Stimulated activated CD4-positive, alpha-beta T cell treated with anti-CD3 and anti-CD28 coated beads, Interleukin-1b, Interleukin-23, amount 100 ng/mL, for 1 hour (primary cell): ENCODE measurements around the gene ZC3H6.
"Not testable (repeated sequence)": the region's sequence is repeated elsewhere in the genome, so short reads cannot be mapped to it uniquely, and the experiment has no call there.

Source experiments
- DNase-seq, 2 donors: peaks; one replicate each; pipeline ENCODE4 v3.0.0-alpha.2; 2020; ENCODE audit warnings: low read depth in 2 of 2

The ZC3H6 gene

DNA sequence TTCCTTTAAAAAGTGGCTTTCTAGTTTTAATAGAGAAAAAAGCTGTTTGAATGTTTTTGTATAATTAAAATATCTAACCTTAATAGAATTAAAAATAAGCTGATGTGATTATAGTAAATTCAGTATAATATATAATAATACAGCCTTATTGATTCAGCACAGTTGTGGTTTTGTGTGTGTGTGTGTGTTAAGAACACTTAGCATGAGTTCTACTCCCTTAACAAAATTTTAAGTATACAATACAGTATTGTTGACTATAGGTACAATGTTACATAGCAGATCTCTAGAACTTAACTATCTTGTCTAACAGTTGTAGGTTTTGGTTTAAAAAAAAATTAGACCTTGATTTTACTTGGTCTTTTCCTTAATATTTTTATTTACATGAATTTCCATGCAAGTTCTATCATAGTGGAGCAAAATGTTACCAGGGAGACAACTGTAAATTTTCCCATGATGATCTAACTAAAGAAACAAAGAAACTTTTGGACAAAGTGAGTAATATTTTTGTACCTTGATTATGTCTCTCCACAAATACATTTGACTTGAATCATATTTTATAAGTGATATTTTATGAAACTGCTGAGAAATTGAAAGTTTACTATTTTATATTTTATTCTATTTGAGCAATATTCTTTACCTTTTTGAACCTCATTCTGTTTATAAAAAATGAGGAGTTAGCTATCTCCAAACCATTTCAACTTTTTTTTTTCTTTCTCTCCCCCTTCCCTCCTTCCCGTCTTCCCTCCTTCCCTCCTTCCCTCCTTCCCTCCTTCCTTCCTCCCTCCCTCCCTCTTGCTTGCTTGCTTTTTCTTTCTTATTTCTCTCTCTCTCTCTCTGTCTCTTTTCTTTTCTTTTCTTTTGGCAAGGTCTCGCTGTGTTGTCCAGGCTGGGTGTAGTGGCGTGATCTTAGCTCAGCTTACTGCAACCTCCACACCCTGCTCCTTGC, 46.3 kb downstream of the ZC3H6 start:
- DNase-seq: no peak

DNA sequence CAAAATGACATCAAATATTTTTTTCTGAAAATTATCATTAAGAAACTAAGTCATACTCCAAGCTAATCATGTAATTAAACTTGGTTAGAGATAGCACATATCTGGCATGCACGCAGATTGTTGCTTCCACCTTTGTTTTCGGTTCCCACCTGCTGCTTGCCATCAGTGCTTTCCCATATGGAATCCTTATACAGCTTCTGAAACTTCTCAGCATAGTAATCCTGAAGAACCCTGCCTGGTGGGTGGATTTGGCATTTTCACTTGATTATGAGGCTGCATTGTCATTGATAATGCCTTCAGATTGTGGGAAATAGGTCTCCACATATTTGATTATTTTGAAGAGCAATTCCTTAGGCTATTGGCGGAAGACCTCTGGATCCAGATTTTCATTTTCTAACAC, 47.5 kb downstream of the ZC3H6 start:
- DNase-seq: no peak

- DNase-seq: no peak
Observed at GRCh38 chr2:112332123-112332696, 56.8 kb downstream of the ZC3H6 start.

DNA sequence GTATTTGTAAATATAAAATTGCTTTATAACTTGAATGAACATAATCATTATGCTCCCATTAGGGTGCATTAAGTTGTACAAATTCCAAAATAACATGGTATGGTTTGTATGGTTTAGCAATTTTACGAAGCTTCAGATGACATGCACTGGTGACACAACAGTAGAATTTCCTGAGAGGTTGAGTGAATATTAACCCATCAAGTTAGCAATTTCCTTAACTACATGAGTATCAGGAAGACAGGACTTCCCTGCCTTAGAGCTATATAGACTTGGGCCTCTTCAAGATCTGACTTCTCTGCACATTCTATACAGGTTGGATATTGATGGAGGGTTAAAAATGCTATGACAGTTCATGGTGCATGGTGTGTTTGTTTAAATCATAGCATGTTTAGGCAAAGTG, 60.2 kb downstream of the ZC3H6 start:
- DNase-seq: no peak

- DNase-seq: no peak
Observed at GRCh38 chr2:112339986-112340385, 64.6 kb downstream of the ZC3H6 start.

DNA sequence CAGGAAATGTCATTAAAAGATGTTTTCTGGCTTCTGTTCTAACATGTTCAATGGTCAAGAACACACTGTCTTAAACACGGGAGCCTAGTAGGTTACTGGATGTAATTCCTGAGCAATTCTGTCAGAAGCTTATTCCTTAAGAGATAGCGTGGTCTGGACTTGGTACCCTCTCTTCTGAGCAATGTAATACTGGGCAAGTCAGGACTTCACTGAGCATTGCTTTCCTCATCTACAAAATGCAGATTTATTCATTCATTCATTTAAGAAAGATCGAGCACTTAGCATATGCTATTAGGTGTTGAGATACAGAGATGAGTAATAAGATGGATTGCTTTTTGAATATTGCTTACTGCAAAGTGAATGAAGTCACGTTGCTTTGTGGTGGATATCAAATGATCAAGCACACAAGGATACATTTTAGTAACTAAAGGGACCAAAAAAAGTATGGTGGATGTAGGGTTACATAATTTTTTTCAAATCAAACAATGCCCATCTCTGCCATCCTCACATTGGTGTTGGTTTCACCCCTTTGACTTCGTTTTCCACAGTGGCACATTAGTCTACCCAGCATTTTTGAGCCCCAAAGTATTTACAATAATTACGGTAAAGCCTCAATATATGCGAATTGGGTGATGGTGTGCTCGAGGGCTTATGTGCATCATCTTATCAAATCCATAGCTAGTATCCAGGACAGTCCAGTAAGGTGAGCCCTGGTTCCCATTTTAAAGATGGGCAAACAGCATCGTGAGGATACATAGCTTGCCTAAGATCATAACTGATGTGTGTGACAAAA, 65.3 kb downstream of the ZC3H6 start:
- no peak for DNase-seq

- no peak for DNase-seq
Observed at GRCh38 chr2:112342067-112342550, 66.7 kb downstream of the ZC3H6 start.

- no peak for DNase-seq
Observed at GRCh38 chr2:112343827-112344585, 68.6 kb downstream of the ZC3H6 start.

DNA sequence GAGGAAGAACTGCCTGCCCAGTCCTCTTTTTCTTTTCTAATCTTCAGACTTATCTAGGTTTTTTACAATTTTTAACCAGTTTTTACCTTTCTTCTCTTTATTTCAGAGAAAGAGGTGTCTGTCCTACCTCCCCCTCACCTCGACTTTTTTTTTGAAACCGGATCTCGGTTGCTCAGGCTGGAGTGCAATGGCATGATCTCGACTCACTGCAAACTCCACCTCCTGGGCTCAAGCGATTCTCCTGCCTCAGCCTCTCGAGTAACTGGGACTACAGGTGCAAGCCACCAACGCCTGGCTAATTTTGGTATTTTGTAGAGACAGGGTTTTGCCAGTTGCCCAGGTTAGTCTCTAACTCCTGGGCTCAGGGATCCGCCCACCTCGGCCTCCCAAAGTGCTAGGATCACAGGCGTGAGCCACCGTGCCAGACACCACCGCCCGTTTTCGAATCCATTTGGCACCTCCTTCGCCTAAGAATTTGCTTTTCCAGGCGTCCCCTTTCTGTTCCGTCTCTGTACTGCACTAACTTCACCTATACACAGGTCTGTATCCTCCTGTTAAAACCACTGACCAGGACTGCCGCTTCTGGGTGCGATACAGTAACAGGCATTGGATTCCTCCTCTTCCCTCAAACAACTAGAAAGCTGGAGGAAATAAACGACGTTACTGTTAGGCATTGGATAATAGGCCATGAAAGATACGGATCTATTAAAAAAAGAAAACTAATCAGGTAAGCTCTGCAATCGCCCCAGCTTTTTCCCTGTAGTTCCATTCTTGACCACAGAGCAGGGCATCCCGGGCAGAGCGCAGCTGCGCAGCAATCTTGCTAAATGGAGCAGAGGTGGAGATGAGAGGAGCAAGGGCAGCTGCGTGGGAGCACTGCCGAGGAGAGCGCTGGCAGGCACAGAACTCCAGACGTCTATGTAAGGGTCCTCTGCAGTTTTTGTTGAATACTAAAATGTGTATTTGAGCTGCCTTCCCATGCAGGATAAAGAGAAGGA, 69.9 kb downstream of the ZC3H6 start:
- no peak for DNase-seq

DNA sequence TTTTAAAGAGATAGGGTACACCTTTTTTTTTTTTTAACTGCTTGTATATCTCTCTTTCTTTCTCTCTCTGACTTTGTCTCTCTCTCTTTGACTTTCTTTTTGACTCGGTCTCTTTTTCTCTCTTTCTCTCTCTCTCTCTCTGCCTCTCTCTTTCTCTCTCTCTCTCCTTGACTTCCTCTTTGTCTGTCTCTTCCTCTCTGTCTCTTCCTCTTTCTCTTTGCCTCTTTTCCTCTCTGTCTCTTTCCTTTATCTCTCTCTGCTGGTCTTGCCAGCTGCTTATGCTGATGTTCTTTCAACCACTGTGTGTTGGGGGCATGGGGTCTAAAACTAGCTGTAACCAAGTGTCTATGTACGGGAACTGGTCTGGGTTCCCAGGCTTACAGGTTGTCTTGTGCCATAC, 76.9 kb downstream of the ZC3H6 start:
- DNase-seq: not testable (repeated sequence)

GRCh38 chr2:112352809-112353603, 77.6 kb downstream of the ZC3H6 start:
- DNase-seq: not testable (repeated sequence)

DNA sequence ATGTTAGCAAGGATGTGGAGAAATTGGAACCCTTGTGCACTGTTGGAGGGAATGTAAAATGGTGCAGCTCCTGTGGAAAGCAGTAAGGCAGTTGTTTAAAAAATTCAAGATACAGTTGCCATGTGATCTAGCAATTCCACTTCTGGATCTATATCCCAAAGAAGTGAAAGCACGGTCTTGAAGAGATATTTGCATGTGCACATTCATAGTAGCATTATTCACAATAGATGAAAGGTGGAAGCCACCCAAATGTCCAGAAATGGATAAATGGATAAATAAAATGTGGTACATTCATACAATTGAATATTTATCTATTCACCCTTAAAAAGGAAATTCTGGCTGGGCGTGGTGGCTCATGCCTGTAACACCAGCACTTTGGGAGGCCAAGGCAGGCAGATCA, 78.9 kb downstream of the ZC3H6 start:
- not testable (repeated sequence) for DNase-seq

- DNase-seq: not testable (repeated sequence)
Observed at GRCh38 chr2:112360055-112360454, 84.7 kb downstream of the ZC3H6 start.
